Suprapubic skin (tissue), 4 donors: ENCODE results near the gene SPO11. TPM values are rescaled to one million over a fixed set of nuclear protein-coding genes. Genes with fewer than 3 reads are reported as not detected.
A peak's percentile ranks its signal among the peaks of the same experiment; 100 is the strongest.

Source experiments
- DNase-seq, 2 donors: peaks; one replicate each; pipeline ENCODE4 v3.0.0-alpha.2; 2019; ENCODE audit warnings: low spot score in 2 of 2
- H3K27ac ChIP-seq: fragments of 200-600 bp; sonication (generic); one replicate; pipeline ENCODE4 v1.5.1; 2019
- H3K27me3 ChIP-seq: fragments of 200-600 bp; sonication (generic); one replicate; pipeline ENCODE4 v1.5.1; 2019
- H3K36me3 ChIP-seq: fragments of 200-600 bp; sonication (generic); one replicate; pipeline ENCODE4 v1.5.1; 2019
- H3K4me1 ChIP-seq: fragments of 200-600 bp; sonication (generic); one replicate; pipeline ENCODE4 v1.5.1; 2019
- H3K4me3 ChIP-seq: fragments of 200-600 bp; sonication (generic); one replicate; pipeline ENCODE4 v1.5.1; 2019; ENCODE audit warnings: mild to moderate bottlenecking
- H3K9me3 ChIP-seq: fragments of 200-600 bp; sonication (generic); one replicate; pipeline ENCODE4 v1.5.1; 2019
- EP300 ChIP-seq: sonication (generic); formaldehyde crosslinking; IDR thresholded peaks from one replicate; pipeline ENCODE4 v1.6.1; 2017; ENCODE audit warnings: antibody characterized with exemption
- POLR2A ChIP-seq, 2 donors: fragments of 450-650 bp; IDR thresholded peaks; one replicate each; pipeline ENCODE4 v1.6.1; 2017; ENCODE audit warnings: antibody characterized with exemption in 2 of 2, mild to moderate bottlenecking in 2 of 2, moderate library complexity in 2 of 2
- POLR2AphosphoS5 ChIP-seq, 3 donors: sonication (generic); formaldehyde crosslinking; IDR thresholded peaks; one replicate each; pipeline ENCODE4 v1.6.1; 2017; ENCODE audit warnings: antibody characterized with exemption in 3 of 3
- WGBS: methylation state at CpG from one replicate; pipeline ENCODE4 v1.1.5; 2018; 5-methylcytosine and 5-hydroxymethylcytosine counted together
- total RNA-seq, 4 donors: library from RNA; depleted of rRNA; stranded (reverse); fragments of >200 nt; gene quantifications; one replicate each; pipeline ENCODE4 v1.1.0, GENCODE V29; 2016
- TF ChIP-seq, protein P1 (sequence below), 2 donors: fragments of 200-600 bp in 1 of 2; fragments of 450-650 bp in 1 of 2; sonication (generic) in 1 of 2; IDR thresholded peaks; one replicate each; pipeline ENCODE4 v1.5.1; 2016 to 2019; ENCODE audit warnings: antibody characterized with exemption in 2 of 2, mild to moderate bottlenecking in 1 of 2, moderate library complexity in 1 of 2

Gene SPO11
- total RNA-seq, 4 donors from 2014 or later = not detected

DNA sequence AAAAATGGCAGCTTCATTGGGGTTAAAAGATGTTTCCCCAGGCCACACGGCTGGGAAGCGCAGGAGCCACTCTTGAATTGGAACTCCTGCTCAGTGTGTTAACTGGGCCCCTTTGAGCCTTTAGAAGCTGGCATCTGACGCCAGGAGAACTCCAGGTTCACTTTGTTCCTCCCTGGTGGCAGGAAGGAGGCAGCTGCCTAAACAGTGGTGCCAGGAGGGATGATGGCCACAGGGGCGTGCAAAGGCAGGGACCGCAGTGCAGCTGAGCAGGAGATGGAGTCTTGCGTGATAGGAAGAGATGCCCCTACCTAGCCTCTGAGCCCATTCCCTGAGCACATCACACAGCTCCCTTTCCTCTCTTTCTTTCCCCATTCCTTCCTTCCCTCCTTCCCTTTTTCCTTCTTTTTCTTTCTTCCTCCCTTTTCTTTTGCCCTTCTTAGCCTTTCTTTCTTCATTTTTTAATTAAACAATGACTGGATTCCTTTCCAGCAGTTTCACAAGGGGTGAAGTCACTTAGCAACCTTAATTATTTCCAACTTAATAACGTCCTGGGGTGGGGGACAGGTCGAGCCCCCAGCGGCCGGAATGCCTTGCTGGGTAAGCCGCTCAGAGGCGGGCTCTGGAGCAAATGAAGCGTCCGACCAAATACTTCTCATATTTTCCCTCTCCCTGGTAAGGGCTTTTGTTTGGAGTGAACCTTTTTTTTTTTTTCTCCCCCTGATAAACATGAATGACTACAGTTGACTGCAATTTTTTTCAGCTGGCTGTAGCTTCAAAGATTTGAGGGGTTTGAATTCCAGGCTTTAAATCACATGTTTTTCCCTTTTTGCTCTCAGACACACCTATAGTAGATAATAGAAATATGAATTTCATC is 42.4 kb upstream of the SPO11 start:
- Histone ChIP-seq H3K9me3 (no peaks in the 10 kb centered on the region), H3K27me3 (peaks cover 43% of the 10 kb centered on the region), H3K36me3 (no peaks in the 10 kb centered on the region), H3K4me3 (no peak overlapping the region), H3K4me1 (peaks cover 31% of the 10 kb centered on the region), H3K27ac (no peak overlapping the region)
- TF ChIP-seq EP300 (no peak), POLR2AphosphoS5 (IDR thresholded peaks at IDR 0.05) (no peak), POLR2A (IDR thresholded peaks at IDR 0.05) (no peak)
- TF ChIP-seq, protein P1, sequence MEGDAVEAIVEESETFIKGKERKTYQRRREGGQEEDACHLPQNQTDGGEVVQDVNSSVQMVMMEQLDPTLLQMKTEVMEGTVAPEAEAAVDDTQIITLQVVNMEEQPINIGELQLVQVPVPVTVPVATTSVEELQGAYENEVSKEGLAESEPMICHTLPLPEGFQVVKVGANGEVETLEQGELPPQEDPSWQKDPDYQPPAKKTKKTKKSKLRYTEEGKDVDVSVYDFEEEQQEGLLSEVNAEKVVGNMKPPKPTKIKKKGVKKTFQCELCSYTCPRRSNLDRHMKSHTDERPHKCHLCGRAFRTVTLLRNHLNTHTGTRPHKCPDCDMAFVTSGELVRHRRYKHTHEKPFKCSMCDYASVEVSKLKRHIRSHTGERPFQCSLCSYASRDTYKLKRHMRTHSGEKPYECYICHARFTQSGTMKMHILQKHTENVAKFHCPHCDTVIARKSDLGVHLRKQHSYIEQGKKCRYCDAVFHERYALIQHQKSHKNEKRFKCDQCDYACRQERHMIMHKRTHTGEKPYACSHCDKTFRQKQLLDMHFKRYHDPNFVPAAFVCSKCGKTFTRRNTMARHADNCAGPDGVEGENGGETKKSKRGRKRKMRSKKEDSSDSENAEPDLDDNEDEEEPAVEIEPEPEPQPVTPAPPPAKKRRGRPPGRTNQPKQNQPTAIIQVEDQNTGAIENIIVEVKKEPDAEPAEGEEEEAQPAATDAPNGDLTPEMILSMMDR (IDR thresholded peaks at IDR 0.05) = no peak
- DNase-seq = no peak
- 58% methylated on average over 14 of the region's 14 CpGs for WGBS

DNA sequence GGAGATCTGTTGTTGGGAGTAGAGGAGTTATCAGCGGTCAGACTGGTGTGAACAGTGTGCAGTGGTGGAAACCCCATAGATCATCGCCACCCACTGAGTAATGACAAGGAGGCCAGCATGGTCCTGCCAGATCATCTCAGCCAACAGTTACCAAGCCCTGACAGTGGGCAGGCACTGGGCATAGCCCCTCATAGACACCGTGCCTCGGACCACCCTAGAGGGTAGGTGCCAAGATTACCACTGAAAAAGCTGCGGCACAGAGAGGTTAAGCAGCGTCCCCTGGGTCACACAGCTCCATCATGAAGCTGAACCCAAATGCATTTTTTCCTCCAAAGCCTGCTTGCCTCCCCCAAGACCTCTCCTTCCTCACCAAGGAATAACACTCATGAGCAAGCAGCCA is 41.7 kb upstream of the SPO11 start:
- Histone ChIP-seq H3K9me3 (no peaks in the 10 kb centered on the region), H3K36me3 (no peaks in the 10 kb centered on the region), H3K4me3 (no peak overlapping the region), H3K4me1 (peaks cover 31% of the 10 kb centered on the region), H3K27me3 (peaks cover 45% of the 10 kb centered on the region), H3K27ac (peak overlapping the region; percentile 2)
- TF ChIP-seq, protein P1 (IDR thresholded peaks at IDR 0.05) = no peak
- TF ChIP-seq POLR2A (IDR thresholded peaks at IDR 0.05) = no peak
- no peak for TF ChIP-seq POLR2AphosphoS5 (IDR thresholded peaks at IDR 0.05)
- no peak for TF ChIP-seq EP300
- WGBS = 50% methylated on average over 5 of the region's 6 CpGs
- DNase-seq = no peak

DNA sequence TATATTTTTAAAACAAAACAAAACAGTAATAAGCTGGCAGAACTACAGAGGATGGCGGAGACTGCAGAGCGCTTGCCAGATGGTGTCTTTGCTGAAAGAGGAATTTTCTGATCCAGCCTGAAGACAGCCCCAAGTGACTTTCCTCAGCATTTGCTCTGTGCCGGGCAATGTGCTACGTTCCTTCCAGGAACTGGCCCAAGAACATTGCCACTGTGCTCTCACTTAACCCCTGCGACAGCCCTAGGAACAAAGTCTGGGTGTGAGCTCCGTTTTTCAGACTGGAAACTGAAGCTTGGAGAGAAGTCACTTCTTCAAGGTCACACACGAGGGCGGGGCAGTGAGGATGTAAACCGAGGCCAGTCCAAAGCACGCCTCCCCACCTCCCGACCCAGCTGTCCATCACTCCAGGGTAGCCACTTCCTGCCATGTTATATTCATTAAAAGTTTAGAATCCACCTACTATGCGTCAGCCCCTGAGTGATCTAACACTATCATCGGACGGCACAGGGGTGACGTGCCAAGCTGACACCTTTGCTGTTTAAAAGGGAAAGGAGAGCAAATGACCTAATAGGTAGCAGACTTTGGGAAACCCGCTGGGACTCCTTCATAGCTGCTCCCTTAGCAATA is 40.8 kb upstream of the SPO11 start:
- no peak for TF ChIP-seq POLR2AphosphoS5 (IDR thresholded peaks at IDR 0.05)
- TF ChIP-seq POLR2A (IDR thresholded peaks at IDR 0.05) = no peak
- TF ChIP-seq EP300 = no peak
- TF ChIP-seq, protein P1 (IDR thresholded peaks at IDR 0.05) = no peak
- 28% methylated on average over 16 of the region's 16 CpGs for WGBS
- H3K36me3 ChIP-seq = no peaks in the 10 kb centered on the region
- H3K4me1 ChIP-seq = peaks cover 31% of the 10 kb centered on the region
- H3K27ac ChIP-seq = no peak overlapping the region
- DNase-seq = no peak
- no peaks in the 10 kb centered on the region for H3K9me3 ChIP-seq
- H3K27me3 ChIP-seq = peaks cover 45% of the 10 kb centered on the region
- no peak overlapping the region for H3K4me3 ChIP-seq

DNA sequence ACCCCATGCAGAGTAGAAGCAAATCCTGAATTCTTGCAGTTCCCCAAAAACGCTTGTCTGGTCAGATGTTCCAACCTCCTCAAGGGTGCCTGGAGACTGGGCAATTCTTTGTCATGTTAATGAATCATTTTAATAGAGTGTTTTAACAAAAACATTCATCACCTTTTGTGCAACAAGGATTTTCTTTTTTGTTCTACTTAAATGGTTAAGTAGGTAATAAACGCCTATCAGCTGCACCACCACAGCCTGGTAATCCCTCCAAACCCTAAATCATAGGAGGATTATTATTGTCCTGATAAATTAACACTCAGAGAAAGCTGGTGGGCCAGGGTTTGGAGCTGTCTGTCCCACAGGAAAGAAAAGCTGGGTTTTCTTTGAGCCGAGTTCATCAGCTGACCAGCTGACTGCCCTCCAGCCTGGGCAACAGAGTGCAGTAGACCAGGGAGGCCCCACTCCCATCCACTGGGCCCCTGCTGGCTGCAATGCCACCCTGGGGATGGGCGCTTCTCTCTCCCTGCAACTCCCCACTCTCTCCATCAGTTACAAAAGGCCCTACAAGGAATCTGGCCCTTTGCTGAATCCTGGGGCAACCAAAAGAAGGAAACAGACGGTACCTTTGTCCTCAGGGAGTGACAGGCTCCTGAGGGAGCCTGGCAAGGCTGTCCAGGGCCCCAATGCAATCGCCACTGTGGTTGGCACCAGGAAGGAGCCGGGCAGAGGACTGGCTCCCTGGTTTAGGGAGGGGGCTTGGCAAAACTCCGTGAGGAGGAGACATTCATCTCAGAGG is 40.0 kb upstream of the SPO11 start:
- WGBS = 73% methylated on average over 4 of the region's 8 CpGs
- peaks cover 31% of the 10 kb centered on the region for H3K4me1 ChIP-seq

More for the DNA sequence above, 40.0 kb upstream of the SPO11 start:
- Histone ChIP-seq H3K27ac (no peak overlapping the region), H3K9me3 (no peaks in the 10 kb centered on the region), H3K36me3 (no peaks in the 10 kb centered on the region), H3K4me3 (no peak overlapping the region), H3K27me3 (peaks cover 38% of the 10 kb centered on the region)
- TF ChIP-seq, protein P1 (IDR thresholded peaks at IDR 0.05) = no peak
- no peak for TF ChIP-seq POLR2AphosphoS5 (IDR thresholded peaks at IDR 0.05)
- no peak for TF ChIP-seq POLR2A (IDR thresholded peaks at IDR 0.05)
- TF ChIP-seq EP300 = no peak
- DNase-seq = no peak
